MM.1S (cell line): ENCODE results near the gene SLC6A3.

Experiments
- DNase-seq: peaks from one replicate; pipeline ENCODE4 v3.0.0-alpha.2; 2015
- H2AFZ ChIP-seq: fragments of 300-600 bp; sonication (generic); 2 replicates; pipeline ENCODE4 v1.6.0; 2016; ENCODE audit warnings: antibody characterized with exemption, low read length
- H3F3A ChIP-seq: fragments of 300-600 bp; sonication (generic); 2 replicates; pipeline ENCODE4 v1.6.1; 2016; ENCODE audit warnings: mild to moderate bottlenecking, antibody characterized with exemption, low read length, moderate library complexity, mixed read lengths; ENCODE audit not compliant: insufficient read depth
- H3K27ac ChIP-seq: fragments of 300-600 bp; sonication (generic); 2 replicates; pipeline ENCODE4 v1.5.1; 2016; ENCODE audit warnings: mild to moderate bottlenecking, low read length
- H3K27me3 ChIP-seq: fragments of 300-600 bp; sonication (generic); replicated peaks from 2 replicates; pipeline ENCODE4 v1.6.0; 2016; ENCODE audit warnings: low read length; ENCODE audit not compliant: insufficient read depth
- H3K36me3 ChIP-seq: fragments of 300-600 bp; sonication (generic); replicated peaks from 2 replicates; pipeline ENCODE4 v1.6.1; 2016; ENCODE audit warnings: mild to moderate bottlenecking, low read length, mixed read lengths; ENCODE audit not compliant: insufficient read depth
- H3K4me1 ChIP-seq: fragments of 300-600 bp; sonication (generic); 2 replicates; pipeline ENCODE4 v1.6.1; 2016; ENCODE audit warnings: low read length, mixed read lengths
- H3K4me2 ChIP-seq: fragments of 300-600 bp; sonication (generic); 2 replicates; pipeline ENCODE4 v1.6.0; 2016; ENCODE audit warnings: low read depth, low read length
- H3K4me3 ChIP-seq: fragments of 300-600 bp; sonication (generic); 2 replicates; pipeline ENCODE4 v1.5.1; 2016; ENCODE audit warnings: low read length, mixed read lengths
- H3K79me2 ChIP-seq: fragments of 300-600 bp; sonication (generic); 2 replicates; pipeline ENCODE4 v1.6.1; 2016; ENCODE audit warnings: mixed run types, low read length, mixed read lengths
- H3K9ac ChIP-seq: fragments of 300-600 bp; sonication (generic); 2 replicates; pipeline ENCODE4 v1.6.1; 2016; ENCODE audit warnings: low read length, mixed read lengths
- H3K9me2 ChIP-seq: fragments of 300-600 bp; sonication (generic); replicated peaks from 2 replicates; pipeline ENCODE4 v1.6.1; 2016; ENCODE audit warnings: mild to moderate bottlenecking, low read length, mixed read lengths; ENCODE audit not compliant: insufficient read depth
- H3K9me3 ChIP-seq: fragments of 300-600 bp; sonication (generic); replicated peaks from 2 replicates; pipeline ENCODE4 v1.6.1; 2016; ENCODE audit warnings: mild to moderate bottlenecking, low read length, mixed read lengths; ENCODE audit not compliant: insufficient read depth
- H4K20me1 ChIP-seq: fragments of 300-600 bp; sonication (generic); 2 replicates; pipeline ENCODE4 v1.6.1; 2016; ENCODE audit warnings: mild to moderate bottlenecking, low read length, moderate library complexity, mixed read lengths; ENCODE audit not compliant: insufficient read depth
- CTCF ChIP-seq: fragments of 300-600 bp; sonication (generic); IDR thresholded peaks from 2 replicates; pipeline ENCODE4 v1.5.1; 2016; ENCODE audit warnings: antibody characterized with exemption, low read length, mixed read lengths
- EZH2 ChIP-seq: fragments of 300-600 bp; sonication (generic); optimal IDR thresholded peaks from 2 replicates; pipeline ENCODE3; 2017; ENCODE audit warnings: low read depth, mild to moderate bottlenecking, antibody characterized with exemption, low read length, mixed read lengths
- EZH2phosphoT487 ChIP-seq: fragments of 300-600 bp; sonication (generic); IDR thresholded peaks from 2 replicates; pipeline ENCODE4 v1.6.1; 2018; ENCODE audit warnings: antibody characterized with exemption, low read length

SLC6A3 gene

GRCh38 chr5:1359713-1360112 lies 85.5 kb downstream of the SLC6A3 start:
- Histone ChIP-seq H3K79me2 (no peaks in the 10 kb centered on the region), H3K27ac (no peak overlapping the region), H3K9me3 (no peaks in the 10 kb centered on the region), H2AFZ (no peak overlapping the region), H3K36me3 (no peaks in the 10 kb centered on the region), H3K27me3 (peaks cover 10% of the 10 kb centered on the region; the same call in 1 of the 2 replicates), H3F3A (no peaks in the 10 kb centered on the region), H3K4me1 (no peaks in the 10 kb centered on the region), H4K20me1 (no peaks in the 10 kb centered on the region), H3K4me2 (no peak overlapping the region), H3K4me3 (no peak overlapping the region), H3K9me2 (no peaks in the 10 kb centered on the region), H3K9ac (no peak overlapping the region)
- DNase-seq = no peak
- TF ChIP-seq CTCF (no peak), EZH2phosphoT487 (no peak), EZH2 (no peak)

- no peaks in the 10 kb centered on the region for H3K36me3 ChIP-seq
- no peak overlapping the region for H3K4me3 ChIP-seq
- no peak overlapping the region for H3K4me2 ChIP-seq
- no peaks in the 10 kb centered on the region for H3K9me3 ChIP-seq
- no peak overlapping the region for H3K9ac ChIP-seq
- H3K27me3 ChIP-seq = peaks cover 8% of the 10 kb centered on the region; the same call in 1 of the 2 replicates
- H3K27ac ChIP-seq = no peak overlapping the region
- H3F3A ChIP-seq = no peaks in the 10 kb centered on the region
- H3K79me2 ChIP-seq = no peaks in the 10 kb centered on the region
- no peak overlapping the region for H2AFZ ChIP-seq
- TF ChIP-seq CTCF (no peak), EZH2phosphoT487 (no peak), EZH2 (no peak)
- DNase-seq = no peak
- no peaks in the 10 kb centered on the region for H3K4me1 ChIP-seq
- H3K9me2 ChIP-seq = no peaks in the 10 kb centered on the region
- H4K20me1 ChIP-seq = no peaks in the 10 kb centered on the region
Observed at GRCh38 chr5:1359031-1359645, 86.1 kb downstream of the SLC6A3 start.

- DNase-seq = no peak
- H2AFZ ChIP-seq = no peak overlapping the region
- no peaks in the 10 kb centered on the region for H3K79me2 ChIP-seq
- H3K9me2 ChIP-seq = no peaks in the 10 kb centered on the region
- H3K36me3 ChIP-seq = no peaks in the 10 kb centered on the region
- no peaks in the 10 kb centered on the region for H3K9me3 ChIP-seq
- H3K27ac ChIP-seq = no peak overlapping the region
- H3K4me1 ChIP-seq = no peaks in the 10 kb centered on the region
- no peak overlapping the region for H3K4me3 ChIP-seq
- H3K9ac ChIP-seq = no peak overlapping the region
- no peaks in the 10 kb centered on the region for H3F3A ChIP-seq
- H4K20me1 ChIP-seq = no peaks in the 10 kb centered on the region
- no peak for TF ChIP-seq EZH2phosphoT487
- no peak for TF ChIP-seq EZH2
- TF ChIP-seq CTCF = no peak
- peaks cover 3% of the 10 kb centered on the region; the same call in 1 of the 2 replicates for H3K27me3 ChIP-seq
- H3K4me2 ChIP-seq = no peak overlapping the region
Observed at GRCh38 chr5:1358726-1359025, 86.6 kb downstream of the SLC6A3 start.
